ENCODE results near the gene UPK1B.
"Not testable (repeated sequence)": the region's sequence is repeated elsewhere in the genome, so short reads cannot be mapped to it uniquely, and the experiment has no call there.

UPK1B gene

DNA sequence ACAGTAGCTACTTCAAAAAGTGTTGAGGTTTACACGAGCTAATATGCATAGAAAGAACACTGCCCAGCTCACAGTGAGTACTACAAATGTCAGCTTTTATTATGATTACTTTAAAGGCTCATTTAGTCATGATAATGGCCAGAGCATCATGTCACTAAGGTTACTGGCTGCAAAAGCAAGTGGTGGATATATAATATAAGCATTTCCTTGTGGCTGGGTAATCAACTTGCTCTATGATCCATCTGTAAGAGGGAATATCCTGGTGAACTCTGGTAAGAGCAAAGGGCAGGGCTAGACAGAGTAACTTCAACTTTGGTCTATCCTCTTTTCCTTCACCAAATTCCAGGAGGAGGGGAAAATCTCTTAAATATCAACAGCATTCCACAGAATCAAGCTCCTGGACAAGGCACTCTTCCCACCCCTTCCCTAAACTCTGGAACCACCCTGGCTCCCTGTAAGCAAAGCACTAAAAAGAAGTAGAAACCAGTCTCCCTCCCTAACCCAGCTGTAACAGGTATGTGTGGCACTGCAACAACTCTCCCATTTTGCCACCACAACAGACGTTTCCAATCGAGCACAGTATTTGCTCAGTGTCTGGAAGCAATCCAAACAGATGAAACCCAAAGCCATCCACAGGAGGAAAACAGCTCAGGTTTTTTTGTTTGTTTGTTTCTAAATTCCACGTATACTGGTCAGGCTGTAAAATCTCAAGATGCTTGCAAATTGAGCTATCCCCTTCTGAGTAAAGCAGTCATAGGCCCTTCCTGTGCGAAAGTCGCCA lies 53.9 kb downstream of the UPK1B start:
- DNase-seq = no peak

DNA sequence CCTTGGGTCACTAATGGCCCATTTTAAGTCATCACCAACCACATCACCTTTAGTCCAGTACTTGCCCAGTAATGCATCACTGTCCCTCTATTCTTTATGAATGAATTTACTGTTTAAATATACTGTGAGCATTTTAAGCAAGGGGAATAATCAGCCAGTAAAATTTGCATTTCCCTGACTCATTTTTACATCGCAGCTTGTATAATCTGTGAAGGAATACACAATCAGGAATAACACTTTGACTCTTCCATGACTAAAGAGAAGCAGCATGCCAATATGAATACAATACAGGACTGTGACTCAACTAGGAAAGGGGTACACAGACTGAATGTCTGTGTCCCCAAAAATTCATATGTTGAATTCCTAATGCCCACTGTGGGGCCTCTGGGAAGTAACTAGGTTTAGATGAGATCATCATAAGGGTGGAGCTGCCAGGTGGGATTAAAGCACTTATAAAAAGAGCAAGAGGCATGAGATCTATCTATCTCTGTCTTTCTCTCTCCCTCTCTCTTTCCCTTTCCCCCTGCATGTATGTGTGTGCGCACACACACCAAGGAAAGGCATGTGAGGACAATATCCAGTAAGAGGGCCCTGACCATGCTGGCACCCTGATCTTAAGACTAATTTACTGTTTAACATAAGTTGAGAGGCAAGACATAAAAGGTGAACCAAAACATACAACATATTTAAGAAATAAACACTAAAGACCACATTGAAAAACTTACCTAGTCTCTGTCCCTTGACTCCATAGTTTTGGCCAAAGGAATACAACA lies 55.2 kb downstream of the UPK1B start:
- DNase-seq = no peak

DNA sequence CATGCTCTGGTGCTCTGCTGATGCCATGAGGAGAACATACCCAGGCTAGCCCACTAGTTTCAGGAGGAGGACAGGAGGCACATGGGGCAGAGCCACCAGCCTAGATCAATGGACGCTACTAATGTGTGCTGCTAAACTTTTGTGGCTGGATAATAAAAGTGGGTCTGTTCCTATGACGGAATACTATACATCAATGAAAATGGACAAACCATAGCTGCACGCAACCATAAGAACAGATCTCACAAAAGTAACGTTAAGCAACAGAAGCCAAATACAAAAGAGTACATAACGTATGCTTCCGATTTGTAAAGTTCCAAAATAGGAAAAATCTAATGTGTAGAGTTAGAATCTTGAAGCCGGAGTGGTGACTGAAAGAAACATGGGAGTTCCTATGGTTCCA lies 55.8 kb downstream of the UPK1B start:
- no peak for DNase-seq

DNA sequence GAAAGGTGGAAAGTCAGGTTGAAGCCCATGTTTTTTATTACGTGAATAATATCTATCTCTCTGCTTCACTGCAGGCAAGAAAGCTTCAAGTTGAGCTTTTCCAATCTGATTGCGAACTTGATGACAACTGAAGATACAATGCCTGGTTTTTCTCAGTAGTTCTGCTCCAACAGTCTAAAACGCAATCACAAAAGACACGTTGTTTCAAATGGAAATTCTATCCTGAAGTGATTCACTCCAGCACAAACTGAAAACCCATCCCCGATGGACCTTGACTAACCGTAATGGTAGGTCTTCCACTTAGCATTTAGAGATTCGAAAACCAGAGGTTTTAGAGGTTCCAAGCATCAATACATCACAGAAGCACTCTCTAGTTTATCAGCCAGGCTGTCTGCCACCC lies 56.7 kb downstream of the UPK1B start:
- no peak for DNase-seq

DNA sequence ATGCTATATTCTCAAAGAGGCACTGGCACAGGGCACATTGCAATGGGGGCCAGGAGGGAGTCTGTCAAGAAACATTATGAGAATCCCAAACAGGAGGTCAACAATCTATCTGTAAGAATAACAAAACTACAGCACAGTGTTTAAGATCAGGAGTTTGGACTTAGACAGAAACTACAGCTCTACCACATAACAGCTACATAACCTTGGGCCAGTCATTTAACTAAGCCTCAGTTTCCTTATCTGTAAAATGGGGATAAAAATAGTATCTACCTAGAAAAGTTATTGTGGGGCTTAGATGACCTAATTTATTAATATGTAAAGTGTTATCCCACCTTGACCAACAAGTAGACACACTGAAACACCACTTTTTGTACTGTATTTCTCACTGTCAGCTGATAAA lies 57.3 kb downstream of the UPK1B start:
- no peak for DNase-seq

DNA sequence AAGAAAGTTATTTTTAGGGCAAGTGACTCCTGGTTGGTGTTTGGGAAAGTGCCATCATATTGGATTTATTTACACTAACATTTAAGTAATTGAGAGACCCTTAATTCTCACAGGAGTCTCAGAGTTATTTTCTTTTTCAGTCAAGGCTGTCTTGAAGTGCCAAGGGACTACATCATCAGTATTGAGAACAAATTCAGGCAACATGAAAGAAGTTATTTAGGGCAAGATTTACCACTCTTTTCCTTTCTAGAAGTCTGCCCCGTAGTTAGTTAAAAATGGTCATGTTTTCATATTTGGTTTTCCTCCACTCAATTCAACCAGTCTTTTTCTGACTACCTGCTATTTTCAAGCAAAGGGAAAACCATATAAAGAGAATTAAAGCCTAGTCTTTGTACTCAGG lies 61.2 kb downstream of the UPK1B start:
- DNase-seq = no peak

DNA sequence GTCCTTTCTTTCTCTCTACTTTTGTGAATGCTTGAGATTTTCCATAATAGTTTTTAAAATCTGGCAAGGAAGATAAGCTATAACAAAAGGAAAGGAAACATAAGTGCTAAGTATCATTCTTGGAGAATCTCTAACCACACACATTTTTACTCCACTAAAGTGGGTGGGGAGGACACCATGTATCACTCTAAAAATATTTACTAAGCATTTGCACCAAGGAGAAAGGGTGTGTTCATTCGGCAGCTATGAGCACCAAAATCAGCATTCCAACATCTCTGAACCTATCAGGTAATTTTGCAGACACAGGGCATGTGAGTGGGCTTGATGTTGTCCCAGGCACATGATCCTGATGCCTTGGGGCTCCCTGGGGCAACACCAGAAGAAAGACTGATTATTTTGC lies 61.8 kb downstream of the UPK1B start:
- DNase-seq = no peak

DNA sequence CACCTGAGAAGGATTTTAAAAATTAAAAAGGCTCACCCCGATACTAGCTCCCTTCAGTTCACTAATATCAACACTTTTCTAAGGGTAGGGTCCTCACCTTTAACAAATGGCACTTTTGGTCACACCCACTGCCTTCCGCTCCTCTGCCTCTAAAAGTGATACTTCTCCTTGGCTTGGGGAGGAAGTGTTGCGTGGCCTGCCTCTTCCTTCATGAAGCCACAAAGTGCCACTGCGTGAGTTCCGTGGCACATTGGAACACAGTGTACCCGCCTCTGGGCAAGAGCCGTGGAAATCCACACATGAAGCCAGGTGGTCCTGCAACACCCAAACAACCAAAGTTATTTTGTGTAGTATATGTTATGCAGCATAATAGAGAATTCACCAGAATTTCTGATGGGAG lies 63.4 kb downstream of the UPK1B start:
- DNase-seq = peak; percentile 25

DNA sequence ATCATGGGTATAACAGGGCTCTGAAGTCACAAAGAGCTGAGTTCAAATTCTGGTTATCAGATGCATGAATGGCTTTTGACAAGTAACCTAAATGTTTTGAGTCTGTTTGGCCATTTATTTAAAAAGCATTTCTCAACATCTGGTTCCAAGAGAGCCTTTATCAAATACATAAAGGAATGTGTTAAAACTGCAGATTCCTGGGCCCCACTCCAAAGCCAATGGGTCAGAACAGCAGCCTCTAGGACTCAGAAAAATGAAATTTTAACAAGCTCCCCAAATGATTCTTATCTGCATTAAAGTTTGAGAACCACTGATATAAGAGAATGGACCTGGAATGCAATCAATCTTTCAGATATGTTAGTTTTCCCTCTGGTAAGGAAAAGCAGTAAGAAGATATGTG lies 63.9 kb downstream of the UPK1B start:
- DNase-seq = no peak

DNA sequence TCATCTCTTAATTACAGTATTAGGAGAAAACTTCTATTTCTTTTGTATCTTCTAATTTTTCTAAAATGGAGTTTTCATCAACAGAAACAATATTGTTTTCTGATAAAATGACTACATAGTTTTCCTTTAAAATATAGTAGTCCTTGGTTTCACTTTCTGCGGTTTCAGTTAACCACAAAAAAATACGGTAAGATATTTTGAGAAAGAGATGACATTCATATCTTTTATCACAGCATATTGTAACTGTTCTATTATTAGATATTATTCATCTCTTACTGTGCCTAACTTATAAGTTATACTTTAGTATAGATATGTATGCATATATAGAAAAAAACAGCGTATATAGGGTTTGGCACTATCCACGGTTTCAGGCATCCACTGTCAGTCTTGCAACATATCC lies 65.0 kb downstream of the UPK1B start:
- DNase-seq = no peak

DNA sequence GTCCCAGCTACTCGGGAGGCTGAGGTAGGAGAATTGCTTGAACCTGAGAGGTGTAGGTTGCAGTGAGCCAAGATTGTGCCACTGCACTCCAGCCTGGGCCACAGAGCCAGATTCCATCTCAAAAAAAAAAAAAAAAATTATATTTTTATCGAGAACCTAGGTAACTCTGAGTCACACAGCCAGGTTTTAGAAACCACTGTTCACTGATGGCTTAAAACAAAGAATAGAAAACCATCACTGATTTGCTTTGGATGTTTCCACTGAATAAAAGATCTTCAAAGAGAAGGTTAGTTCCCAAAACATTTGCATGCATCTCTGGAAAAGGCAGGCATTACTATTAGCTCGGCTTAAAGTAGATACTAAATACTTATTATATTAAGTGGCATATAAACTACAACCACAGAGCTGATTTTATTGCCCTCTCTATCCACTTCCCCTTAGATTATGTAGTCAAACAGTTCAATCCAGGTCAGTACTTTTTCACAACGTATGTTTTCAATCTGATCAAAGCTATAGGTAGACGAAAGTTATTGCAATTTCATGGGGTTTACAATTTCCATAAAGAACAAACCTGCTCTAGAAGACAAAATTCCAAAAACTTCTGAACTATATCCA lies 65.9 kb downstream of the UPK1B start:
- no peak for DNase-seq

DNA sequence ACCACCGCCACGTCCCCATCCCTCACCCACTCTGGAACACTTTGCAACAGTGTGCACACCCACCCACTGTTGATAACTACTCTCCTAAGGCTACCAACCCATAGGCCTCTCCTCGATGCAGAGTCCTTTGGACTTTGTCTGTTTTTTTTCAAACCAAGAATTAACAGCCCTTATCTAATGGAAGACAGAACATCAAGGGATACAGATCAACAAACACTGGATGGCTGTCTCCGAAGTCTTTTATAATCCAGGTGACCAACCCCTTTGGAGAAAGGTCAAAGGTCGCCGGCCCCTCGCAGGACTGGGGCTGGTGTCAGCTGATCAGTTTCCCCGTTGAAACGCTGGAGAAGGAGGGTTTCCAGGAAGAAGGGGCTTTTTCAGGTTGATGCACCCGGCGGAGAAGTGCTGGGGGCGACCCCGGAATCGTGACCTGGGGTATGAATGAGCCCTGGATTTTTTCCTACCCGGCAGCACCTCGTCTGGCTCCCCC lies 66.7 kb downstream of the UPK1B start:
- no peak for DNase-seq

DNA sequence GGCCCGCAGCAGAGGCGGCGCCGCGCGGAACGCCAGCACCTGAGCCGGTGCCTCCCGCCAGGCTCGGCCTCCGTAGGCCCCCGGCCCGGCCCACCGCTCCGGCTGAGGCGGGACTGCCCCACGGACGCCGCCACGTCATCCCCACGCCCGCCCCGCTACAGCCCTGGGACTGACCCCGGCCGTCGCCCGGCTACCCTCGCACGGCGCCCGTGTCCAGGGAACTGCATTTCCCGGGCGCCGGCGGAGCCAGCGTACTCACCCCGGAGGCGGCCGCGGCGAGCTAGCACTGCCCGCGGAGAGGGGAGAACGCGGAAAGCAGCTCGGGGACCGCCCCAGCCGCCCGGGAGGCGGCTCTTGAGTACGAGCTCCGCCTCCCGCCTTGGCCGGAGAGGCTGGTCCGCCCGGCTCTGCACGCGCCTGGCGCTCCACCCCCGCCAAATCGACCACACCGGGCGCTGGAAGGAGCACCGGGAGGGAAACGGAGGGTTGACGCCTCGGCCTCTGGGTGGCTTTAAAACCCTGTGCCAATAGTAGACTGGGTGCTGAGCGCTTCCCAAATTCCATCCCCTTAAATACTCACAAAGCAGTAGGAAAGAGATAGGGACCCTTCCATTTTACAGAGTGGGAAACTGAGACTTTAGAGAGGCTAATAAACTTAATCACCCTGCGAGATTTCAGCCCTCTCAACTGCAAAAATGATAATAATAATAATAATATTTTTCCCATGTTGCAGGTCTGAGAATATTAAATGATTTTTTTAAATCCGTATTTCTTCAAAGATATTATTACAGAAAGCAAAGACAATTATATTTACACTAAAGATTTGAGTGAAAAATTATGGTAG lies 67.4 kb downstream of the UPK1B start, which contains the start of gene B4GALT4:
TSS of gene B4GALT4 (minus strand) at position 288 of the 844 bp plus-strand sequence. CDS start 10,779 bp downstream, outside the sequence.
- DNase-seq = peak; percentile 72

DNA sequence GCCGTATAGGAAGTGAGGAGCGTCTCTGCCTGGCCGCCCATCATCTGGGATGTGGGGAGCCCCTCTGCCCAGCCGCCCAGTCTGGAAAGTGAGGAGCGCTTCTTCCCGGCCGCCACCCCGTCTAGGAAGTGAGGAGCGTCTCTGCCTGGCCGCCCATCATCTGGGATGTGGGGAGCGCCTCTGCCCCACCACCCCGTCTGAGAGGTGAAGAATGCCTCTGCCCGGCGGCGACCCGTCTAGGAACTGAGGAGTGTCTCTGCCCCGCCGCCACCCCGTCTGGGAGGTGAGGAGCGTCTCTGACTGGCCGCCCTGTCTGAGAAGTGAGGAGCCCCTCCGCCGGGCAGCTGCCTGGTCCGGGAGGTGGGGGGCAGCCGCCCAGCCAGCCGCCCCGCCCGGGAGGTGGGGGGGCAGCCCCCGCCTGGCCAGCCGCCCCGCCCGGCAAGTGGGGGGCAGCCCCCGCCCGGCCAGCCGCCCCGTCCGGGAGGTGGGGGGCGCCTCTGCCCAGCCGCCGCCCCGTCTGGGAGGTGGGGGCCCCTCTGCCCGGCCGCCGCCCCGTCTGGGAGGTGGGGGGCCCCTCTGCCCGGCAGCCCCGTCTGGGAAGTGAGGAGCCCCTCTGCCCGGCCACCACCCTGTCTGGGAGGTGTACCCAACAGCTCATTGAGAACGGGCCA lies 69.1 kb downstream of the UPK1B start:
- DNase-seq = not testable (repeated sequence)

DNA sequence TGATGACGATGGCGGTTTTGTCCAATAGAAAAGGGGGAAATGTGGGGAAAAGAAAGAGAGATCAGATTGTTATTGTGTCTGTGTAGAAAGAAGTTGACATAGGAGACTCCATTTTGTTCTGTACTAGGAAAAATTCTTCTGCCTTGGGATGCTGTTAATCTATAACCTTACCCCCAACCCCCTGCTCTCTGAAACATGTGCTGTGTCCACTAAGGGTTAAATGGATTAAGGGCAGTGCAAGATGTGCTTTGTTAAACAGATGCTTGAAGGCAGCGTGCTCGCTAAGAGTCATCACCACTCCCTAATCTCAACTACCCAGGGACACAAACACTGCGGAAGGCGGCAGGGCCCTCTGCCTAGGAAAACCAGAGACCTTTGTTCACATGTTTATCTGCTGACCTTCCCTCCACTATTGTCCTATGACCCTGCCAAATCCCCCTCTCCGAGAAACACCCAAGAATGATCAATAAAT lies 69.7 kb downstream of the UPK1B start:
- DNase-seq = not testable (repeated sequence)

DNA sequence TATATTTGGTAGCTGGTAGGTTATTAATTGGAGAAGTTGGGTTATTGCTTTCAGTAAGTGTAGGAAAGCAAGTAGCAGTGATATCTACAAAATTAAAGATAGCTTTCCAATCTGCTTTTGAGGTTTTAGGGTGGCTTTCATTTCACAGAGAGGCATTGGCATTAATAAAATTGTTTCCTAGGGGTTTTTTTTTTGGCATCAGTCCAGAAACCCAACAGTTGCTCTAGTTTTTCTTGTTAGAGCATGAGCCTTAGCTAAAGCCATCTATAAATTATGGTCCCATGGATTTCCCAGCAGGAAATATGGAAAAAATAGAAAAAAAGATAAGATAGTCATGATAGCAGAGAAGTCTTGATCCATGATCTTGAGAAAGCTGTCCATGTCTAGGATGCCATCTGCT lies 70.3 kb downstream of the UPK1B start:
- no peak for DNase-seq

DNA sequence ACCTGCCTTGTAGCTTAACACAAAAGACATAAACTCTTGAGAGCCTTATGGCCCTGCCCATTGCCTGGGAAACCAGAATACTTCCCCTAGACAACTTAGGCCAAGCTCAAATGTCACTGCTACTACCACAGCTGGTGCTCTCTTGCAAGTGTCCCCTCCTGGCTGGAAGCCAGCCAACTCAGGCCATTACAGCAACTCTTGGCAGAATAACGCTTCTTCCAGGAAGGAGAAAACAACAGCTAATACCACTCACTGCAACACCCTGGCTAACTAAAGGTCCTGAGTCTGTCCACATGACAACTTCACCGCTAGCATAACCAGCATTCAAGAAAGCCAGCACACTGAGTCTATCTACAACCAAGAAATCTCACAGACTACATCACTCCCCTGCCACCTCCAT lies 72.4 kb downstream of the UPK1B start:
- DNase-seq = no peak
